ENCODE measurements around the gene CDC23.

DNA sequence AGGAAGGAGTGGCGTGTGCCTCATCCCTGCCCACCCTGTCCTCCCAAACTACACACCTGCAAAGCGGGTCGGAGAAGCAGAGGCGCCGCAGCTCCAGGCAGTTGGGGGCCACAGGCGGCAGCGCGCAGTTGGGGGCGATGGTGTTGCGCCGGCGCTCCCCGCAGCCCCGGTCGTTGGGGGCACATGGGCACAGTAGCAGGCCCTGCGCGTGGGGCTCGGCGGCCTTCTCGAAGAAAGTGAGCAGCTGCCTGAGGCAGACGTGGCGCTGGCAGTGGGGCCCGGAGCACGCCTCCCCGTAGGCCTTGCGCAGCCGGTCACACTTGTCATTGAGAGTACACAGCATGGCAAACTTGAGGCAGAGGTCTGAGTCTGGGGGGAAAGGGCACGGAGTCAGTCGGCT is 44.5 kb upstream of the CDC23 start:
- TF ChIP-seq, protein P1, sequence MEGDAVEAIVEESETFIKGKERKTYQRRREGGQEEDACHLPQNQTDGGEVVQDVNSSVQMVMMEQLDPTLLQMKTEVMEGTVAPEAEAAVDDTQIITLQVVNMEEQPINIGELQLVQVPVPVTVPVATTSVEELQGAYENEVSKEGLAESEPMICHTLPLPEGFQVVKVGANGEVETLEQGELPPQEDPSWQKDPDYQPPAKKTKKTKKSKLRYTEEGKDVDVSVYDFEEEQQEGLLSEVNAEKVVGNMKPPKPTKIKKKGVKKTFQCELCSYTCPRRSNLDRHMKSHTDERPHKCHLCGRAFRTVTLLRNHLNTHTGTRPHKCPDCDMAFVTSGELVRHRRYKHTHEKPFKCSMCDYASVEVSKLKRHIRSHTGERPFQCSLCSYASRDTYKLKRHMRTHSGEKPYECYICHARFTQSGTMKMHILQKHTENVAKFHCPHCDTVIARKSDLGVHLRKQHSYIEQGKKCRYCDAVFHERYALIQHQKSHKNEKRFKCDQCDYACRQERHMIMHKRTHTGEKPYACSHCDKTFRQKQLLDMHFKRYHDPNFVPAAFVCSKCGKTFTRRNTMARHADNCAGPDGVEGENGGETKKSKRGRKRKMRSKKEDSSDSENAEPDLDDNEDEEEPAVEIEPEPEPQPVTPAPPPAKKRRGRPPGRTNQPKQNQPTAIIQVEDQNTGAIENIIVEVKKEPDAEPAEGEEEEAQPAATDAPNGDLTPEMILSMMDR (IDR thresholded peaks at IDR 0.05; ENCODE audit: insufficient read depth, low read depth, low read length), result no peak
- TF ChIP-seq EZH2 (IDR thresholded peaks at IDR 0.05; ENCODE audit: insufficient read depth, low read length), result no peak

All from astrocyte (in vitro differentiated cells and primary cell).